Nephron (organoid): Measurements from ENCODE around the gene TRABD.

Source experiments
- H3K27ac Mint-ChIP-seq, 3 experiments: 2 replicates each; pipeline ENCODE4 v1.8.0; 2020; ENCODE audit warnings: mixed read lengths in 3 of 3, mild to moderate bottlenecking in 2 of 3, moderate library complexity in 1 of 3
- H3K27me3 Mint-ChIP-seq: 2 replicates; pipeline ENCODE4 v1.8.0; 2021; ENCODE audit warnings: low read depth, mild to moderate bottlenecking, moderate library complexity, mixed read lengths
- H3K36me3 Mint-ChIP-seq: 2 replicates; pipeline ENCODE4 v1.8.0; 2020; ENCODE audit warnings: low read depth, mixed read lengths
- H3K4me1 Mint-ChIP-seq: 2 replicates; pipeline ENCODE4 v1.8.0; 2020; ENCODE audit warnings: mixed read lengths
- H3K4me3 Mint-ChIP-seq, 3 experiments: 2 replicates each; pipeline ENCODE4 v1.8.0; 2020; ENCODE audit warnings: mild to moderate bottlenecking in 3 of 3, mixed read lengths in 3 of 3, moderate library complexity in 2 of 3
- H3K9me3 Mint-ChIP-seq: 2 replicates; pipeline ENCODE4 v1.8.0; 2020; ENCODE audit warnings: mixed read lengths
- CTCF ChIP-seq, 3 experiments: fragments of 200-600 bp; sonication (generic); IDR thresholded peaks; one replicate each; pipeline ENCODE4 v1.5.0; 2021; ENCODE audit warnings: antibody characterized with exemption in 3 of 3; ENCODE audit not compliant: unreplicated experiment in 3 of 3

TRABD gene

GRCh38 chr22:50175191-50175461 lies 10.6 kb upstream of the TRABD start:
- H3K27ac Mint-ChIP-seq = no peak overlapping the region
- H3K27me3 Mint-ChIP-seq = peaks cover 36% of the 10 kb centered on the region
- no peaks in the 10 kb centered on the region for H3K4me1 Mint-ChIP-seq
- no peak for TF ChIP-seq CTCF (IDR thresholded peaks at IDR 0.05; ENCODE audit: unreplicated experiment in 3 of 3)
- no peaks in the 10 kb centered on the region for H3K36me3 Mint-ChIP-seq
- H3K9me3 Mint-ChIP-seq = no peaks in the 10 kb centered on the region
- H3K4me3 Mint-ChIP-seq = peak overlapping the region in 1 of 3 experiments; percentile 39

GRCh38 chr22:50175921-50176849 lies 9.5 kb upstream of the TRABD start:
- H3K27ac Mint-ChIP-seq = no peak overlapping the region
- no peaks in the 10 kb centered on the region for H3K4me1 Mint-ChIP-seq
- no peaks in the 10 kb centered on the region for H3K36me3 Mint-ChIP-seq
- H3K9me3 Mint-ChIP-seq = no peaks in the 10 kb centered on the region
- no peak for TF ChIP-seq CTCF (IDR thresholded peaks at IDR 0.05; ENCODE audit: unreplicated experiment in 3 of 3)
- H3K4me3 Mint-ChIP-seq = no peak overlapping the region
- peaks cover 30% of the 10 kb centered on the region for H3K27me3 Mint-ChIP-seq

- no peaks in the 10 kb centered on the region for H3K9me3 Mint-ChIP-seq
- no peak overlapping the region for H3K27ac Mint-ChIP-seq
- H3K4me1 Mint-ChIP-seq = no peaks in the 10 kb centered on the region
- H3K27me3 Mint-ChIP-seq = peaks cover 23% of the 10 kb centered on the region
- no peak for TF ChIP-seq CTCF (IDR thresholded peaks at IDR 0.05; ENCODE audit: unreplicated experiment in 3 of 3)
- H3K4me3 Mint-ChIP-seq = no peak overlapping the region
- H3K36me3 Mint-ChIP-seq = no peaks in the 10 kb centered on the region
Observed at GRCh38 chr22:50176850-50177536, 8.7 kb upstream of the TRABD start.

- Mint-ChIP-seq H3K4me3 (no peak overlapping the region), H3K4me1 (no peaks in the 10 kb centered on the region), H3K9me3 (no peaks in the 10 kb centered on the region), H3K27ac (no peak overlapping the region), H3K27me3 (peaks cover 17% of the 10 kb centered on the region), H3K36me3 (no peaks in the 10 kb centered on the region)
- TF ChIP-seq CTCF (IDR thresholded peaks at IDR 0.05; ENCODE audit: unreplicated experiment in 3 of 3) = no peak
Observed at GRCh38 chr22:50177537-50178470, 7.9 kb upstream of the TRABD start.

DNA sequence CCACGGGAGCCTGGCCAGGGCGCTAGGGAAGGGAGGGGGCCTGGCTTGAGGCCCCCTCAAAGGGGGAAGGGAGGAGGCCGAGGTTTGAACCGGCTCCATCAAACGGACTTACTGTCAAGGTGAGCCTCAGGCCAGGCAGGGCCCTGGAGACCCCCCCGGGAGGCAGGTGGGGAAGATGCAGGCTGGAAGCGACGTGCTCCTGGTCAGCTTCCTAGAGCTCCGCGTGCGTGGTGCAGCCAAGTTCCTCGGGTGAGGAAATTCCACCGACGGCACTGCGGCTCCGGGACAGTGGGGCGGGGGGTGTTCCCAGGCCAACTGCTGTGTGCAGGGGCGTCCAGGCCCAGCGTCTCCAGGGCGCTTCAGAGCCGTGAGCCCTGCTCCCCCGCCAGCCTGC lies 7.2 kb upstream of the TRABD start:
- no peak for TF ChIP-seq CTCF (IDR thresholded peaks at IDR 0.05; ENCODE audit: unreplicated experiment in 3 of 3)
- H3K4me1 Mint-ChIP-seq = no peaks in the 10 kb centered on the region
- no peaks in the 10 kb centered on the region for H3K36me3 Mint-ChIP-seq
- no peaks in the 10 kb centered on the region for H3K9me3 Mint-ChIP-seq
- H3K27me3 Mint-ChIP-seq = peaks cover 17% of the 10 kb centered on the region
- no peak overlapping the region for H3K27ac Mint-ChIP-seq
- H3K4me3 Mint-ChIP-seq = no peak overlapping the region
